Astrocyte (in vitro differentiated cells and primary cell): ENCODE measurements around the gene CACNA1C.

Experiments used
- CTCF ChIP-seq: IDR thresholded peaks from 2 replicates; pipeline ENCODE4 v1.5.1; 2011; ENCODE audit warnings: low read depth, mild to moderate bottlenecking, inconsistent platforms, low read length, moderate library complexity; ENCODE audit not compliant: insufficient read depth
- EZH2 ChIP-seq: IDR thresholded peaks from 2 replicates; pipeline ENCODE4 v1.6.1; 2012; ENCODE audit warnings: mild to moderate bottlenecking, low read length, inconsistent platforms; ENCODE audit not compliant: insufficient read depth

GRCh38 chr12:2110849-2111566, 58.2 kb downstream of the CACNA1C start:
- no peak for TF ChIP-seq CTCF
- no peak for TF ChIP-seq EZH2
